Osteoblast (primary cell): Measurements from ENCODE around the gene ZDHHC18. TPM values are rescaled to one million over a fixed set of nuclear protein-coding genes. Genes with fewer than 3 reads are reported as not detected.
"Not testable (repeated sequence)": the region's sequence is repeated elsewhere in the genome, so short reads cannot be mapped to it uniquely, and the experiment has no call there.

Experiments
- DNase-seq: peaks from one replicate; pipeline ENCODE4 v3.0.0; 2011; ENCODE audit warnings: low spot score, mixed read lengths; ENCODE audit not compliant: insufficient read length; ENCODE audit errors: missing footprints
- H2AFZ ChIP-seq: 2 replicates; pipeline ENCODE4 v1.6.0; 2011; ENCODE audit warnings: mild to moderate bottlenecking, low read length
- H3K27ac ChIP-seq: 2 replicates; pipeline ENCODE4 v1.5.1; 2011; ENCODE audit warnings: mild to moderate bottlenecking, low read depth, low read length, moderate library complexity
- H3K27me3 ChIP-seq: 2 replicates; pipeline ENCODE4 v1.6.0; 2012; ENCODE audit warnings: mild to moderate bottlenecking, control low read depth, inconsistent platforms, low read length, moderate library complexity; ENCODE audit not compliant: insufficient read depth
- H3K36me3 ChIP-seq: 2 replicates; pipeline ENCODE4 v1.5.1; 2011; ENCODE audit warnings: mild to moderate bottlenecking, low read length, control low read depth, moderate library complexity; ENCODE audit not compliant: insufficient read depth
- H3K4me1 ChIP-seq: 2 replicates; pipeline ENCODE4 v1.5.1; 2011; ENCODE audit warnings: mild to moderate bottlenecking, low read length, control low read depth, moderate library complexity; ENCODE audit not compliant: insufficient read depth
- H3K4me2 ChIP-seq: 2 replicates; pipeline ENCODE4 v1.6.0; 2011; ENCODE audit warnings: mild to moderate bottlenecking, low read length; ENCODE audit not compliant: insufficient read depth
- H3K4me3 ChIP-seq: fragments of 200-600 bp; sonication (generic); 3 replicates; pipeline ENCODE4 v1.5.1; 2012; ENCODE audit warnings: mild to moderate bottlenecking, low read length, inconsistent platforms; ENCODE audit not compliant: insufficient read depth
- H3K79me2 ChIP-seq: 2 replicates; pipeline ENCODE4 v1.6.0; 2012; ENCODE audit warnings: mild to moderate bottlenecking, low read length, control low read depth, inconsistent platforms; ENCODE audit not compliant: insufficient read depth
- H3K9me3 ChIP-seq: 2 replicates; pipeline ENCODE4 v1.5.1; 2011; ENCODE audit warnings: low read depth, low read length, control low read depth
- H4K20me1 ChIP-seq: 2 replicates; pipeline ENCODE4 v1.6.0; 2012; ENCODE audit warnings: mild to moderate bottlenecking, low read length, control low read depth; ENCODE audit not compliant: insufficient read depth
- CTCF ChIP-seq: IDR thresholded peaks from 2 replicates; pipeline ENCODE4 v1.5.1; 2011; ENCODE audit warnings: mild to moderate bottlenecking, low read depth, low read length, moderate library complexity; ENCODE audit errors: extremely low read depth
- total RNA-seq: library from RNA; depleted of rRNA; stranded (reverse); fragments of >200 nt; gene quantifications from 2 replicates; pipeline ENCODE4 v1.2.3, GENCODE V29; 2012

ZDHHC18 gene
- total RNA-seq, 1 donor: 7.6 TPM

DNA sequence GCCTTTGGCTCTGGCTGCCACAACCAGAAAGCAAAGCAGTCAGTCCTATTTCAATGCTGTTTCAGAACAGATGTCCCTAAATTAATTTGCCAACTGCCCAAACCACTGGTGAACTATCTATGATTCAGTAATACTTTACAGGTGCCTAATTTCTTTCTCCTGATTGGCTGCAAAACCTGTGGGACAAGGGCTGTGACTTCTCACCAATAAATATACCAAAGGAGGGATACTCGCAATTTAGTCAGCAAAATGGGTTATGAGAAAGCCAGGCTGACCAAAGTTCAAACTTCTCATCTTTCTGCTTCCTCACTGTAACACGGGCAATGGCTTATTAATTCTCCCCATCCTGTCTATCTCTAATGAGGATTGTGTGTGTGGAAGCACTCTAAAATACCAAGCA, 50.8 kb downstream of the ZDHHC18 start:
- Histone ChIP-seq H3K4me2 (no peak overlapping the region), H3K4me3 (no peak overlapping the region), H4K20me1 (no peaks in the 10 kb centered on the region), H3K4me1 (no peaks in the 10 kb centered on the region), H3K36me3 (peaks cover 57% of the 10 kb centered on the region), H3K9me3 (no peaks in the 10 kb centered on the region), H3K27ac (no peak overlapping the region), H3K27me3 (no peaks in the 10 kb centered on the region), H3K79me2 (peaks cover 2% of the 10 kb centered on the region), H2AFZ (no peak overlapping the region)
- TF ChIP-seq CTCF: no peak
- DNase-seq: no peak

- DNase-seq: no peak
- peaks cover 80% of the 10 kb centered on the region for H3K36me3 ChIP-seq
- H3K4me3 ChIP-seq: no peak overlapping the region
- no peaks in the 10 kb centered on the region for H3K4me1 ChIP-seq
- H3K79me2 ChIP-seq: peaks cover 15% of the 10 kb centered on the region
- H3K27me3 ChIP-seq: no peaks in the 10 kb centered on the region
- H3K27ac ChIP-seq: no peak overlapping the region
- H3K9me3 ChIP-seq: no peaks in the 10 kb centered on the region
- H2AFZ ChIP-seq: no peak overlapping the region
- no peaks in the 10 kb centered on the region for H4K20me1 ChIP-seq
- H3K4me2 ChIP-seq: no peak overlapping the region
- TF ChIP-seq CTCF: no peak
Measured at GRCh38 chr1:26879793-26880192, 53.3 kb downstream of the ZDHHC18 start.

DNA sequence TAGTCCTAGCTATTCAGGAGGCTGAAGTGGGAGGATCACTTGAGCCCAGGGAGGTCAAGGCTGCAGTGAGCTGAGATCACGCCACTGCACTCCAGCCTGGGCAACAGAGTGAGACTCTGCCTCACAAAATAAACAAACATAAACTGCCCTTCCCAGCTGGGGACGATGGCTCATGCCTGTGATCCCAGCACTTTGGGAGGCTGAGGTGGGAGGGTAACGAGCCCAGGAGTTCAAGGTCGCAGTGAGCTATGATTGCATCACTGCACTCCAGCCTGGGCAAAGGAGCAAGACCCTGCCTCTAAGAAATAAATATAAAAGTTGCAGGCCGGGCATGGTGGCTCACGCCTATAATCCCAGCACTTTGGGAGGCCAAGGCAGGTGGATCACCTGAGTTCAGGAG, 55.1 kb downstream of the ZDHHC18 start:
- peaks cover 22% of the 10 kb centered on the region for H3K79me2 ChIP-seq
- DNase-seq, H3K4me2 ChIP-seq, H2AFZ ChIP-seq, H3K27ac ChIP-seq, H3K4me1 ChIP-seq, H3K9me3 ChIP-seq, H4K20me1 ChIP-seq, H3K4me3 ChIP-seq, H3K27me3 ChIP-seq: not testable (repeated sequence)
- H3K36me3 ChIP-seq: peaks cover 85% of the 10 kb centered on the region

DNA sequence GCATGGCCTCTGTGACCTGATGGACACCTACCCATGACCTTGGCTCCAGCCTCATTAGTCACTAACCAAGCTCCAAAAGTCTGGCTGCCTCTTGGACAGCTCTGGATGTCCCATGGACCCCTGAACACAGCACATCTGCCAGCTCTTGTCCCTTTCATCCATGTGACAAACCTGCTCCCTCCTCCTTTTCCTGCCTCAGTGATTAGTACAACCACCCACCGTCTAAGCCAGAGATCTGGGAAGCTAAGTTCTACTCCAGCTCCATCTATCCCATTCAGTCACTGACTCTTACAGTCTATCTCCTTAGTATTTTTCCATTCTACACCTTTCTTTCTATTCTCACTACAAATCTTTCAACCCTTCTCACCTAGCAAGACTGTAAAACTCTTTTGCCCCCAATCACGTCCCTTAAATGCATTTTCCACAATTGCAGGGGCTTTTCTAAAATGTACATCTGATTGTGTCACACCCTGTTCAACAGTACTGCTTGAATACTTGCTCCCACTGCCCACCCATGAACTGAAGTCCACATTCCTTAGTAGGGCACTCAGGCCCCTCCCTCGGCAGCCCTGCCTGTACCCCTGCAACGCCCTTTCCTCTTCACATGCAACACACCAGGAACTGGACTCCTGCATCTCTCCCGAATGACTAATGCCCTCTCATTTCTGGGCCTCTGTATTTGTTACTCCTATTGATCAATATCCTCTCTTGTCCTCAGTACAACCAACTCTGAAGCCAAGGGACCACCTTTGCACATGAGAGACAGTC, 56.4 kb downstream of the ZDHHC18 start:
- Histone ChIP-seq H4K20me1 (peaks cover 14% of the 10 kb centered on the region), H3K4me3 (no peak overlapping the region), H3K9me3 (no peaks in the 10 kb centered on the region), H2AFZ (no peak overlapping the region), H3K27me3 (no peaks in the 10 kb centered on the region), H3K36me3 (peaks cover 80% of the 10 kb centered on the region), H3K79me2 (peaks cover 20% of the 10 kb centered on the region), H3K4me1 (no peaks in the 10 kb centered on the region), H3K27ac (no peak overlapping the region), H3K4me2 (no peak overlapping the region)
- no peak for DNase-seq
- TF ChIP-seq CTCF: no peak
